ENCODE results near the gene TPCN1.

TPCN1 gene

GRCh38 chr12:113287146-113287898, 66.1 kb downstream of the TPCN1 start:
- Histone ChIP-seq H3K9me3 (ENCODE audit: control insufficient read depth, low read depth, low read length) (no peaks in the 10 kb centered on the region), H3K27me3 (ENCODE audit: control insufficient read depth, insufficient read depth, low read length) (no peaks in the 10 kb centered on the region), H3K36me3 (ENCODE audit: control insufficient read depth, low read depth, low read length) (no peaks in the 10 kb centered on the region)

DNA sequence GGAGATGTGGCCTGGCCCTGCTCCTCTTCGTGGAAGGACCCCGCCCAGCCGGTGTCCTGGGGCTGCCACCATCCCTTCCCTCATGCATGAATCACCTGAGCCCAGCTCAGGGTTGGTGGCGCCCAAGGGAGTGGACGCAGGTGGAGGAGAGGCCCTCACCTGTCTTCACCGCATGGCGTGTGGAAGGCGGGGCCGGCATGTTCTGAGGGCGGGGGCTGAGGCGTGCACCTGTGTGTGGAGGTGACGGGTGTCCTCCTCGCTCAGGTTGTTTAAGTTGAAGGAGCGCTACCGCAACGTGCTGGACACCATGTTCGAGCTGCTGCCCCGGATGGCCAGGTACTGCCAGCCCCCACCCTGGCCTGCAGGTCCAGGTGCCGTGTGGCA, 66.6 kb downstream of the TPCN1 start:
- Histone ChIP-seq H3K4me1 (ENCODE audit: control insufficient read depth, low read depth, low read length) (no peaks in the 10 kb centered on the region), H3K27ac (ENCODE audit: low read length) (no peak overlapping the region), H3K36me3 (ENCODE audit: control insufficient read depth, low read depth, low read length) (peaks cover 3% of the 10 kb centered on the region), H3K27me3 (ENCODE audit: control insufficient read depth, insufficient read depth, low read length) (no peaks in the 10 kb centered on the region), H3K4me3 (ENCODE audit: low read length) (no peak overlapping the region), H3K9me3 (ENCODE audit: control insufficient read depth, low read depth, low read length) (no peaks in the 10 kb centered on the region), H3K9ac (ENCODE audit: low read length) (no peak overlapping the region)

More at GRCh38 chr12:113287146-113287898, 66.1 kb downstream of the TPCN1 start:
- Histone ChIP-seq H3K9ac (ENCODE audit: low read length) (no peak overlapping the region), H3K4me1 (ENCODE audit: control insufficient read depth, low read depth, low read length) (no peaks in the 10 kb centered on the region), H3K4me3 (ENCODE audit: low read length) (no peak overlapping the region), H3K27ac (ENCODE audit: low read length) (no peak overlapping the region)

DNA sequence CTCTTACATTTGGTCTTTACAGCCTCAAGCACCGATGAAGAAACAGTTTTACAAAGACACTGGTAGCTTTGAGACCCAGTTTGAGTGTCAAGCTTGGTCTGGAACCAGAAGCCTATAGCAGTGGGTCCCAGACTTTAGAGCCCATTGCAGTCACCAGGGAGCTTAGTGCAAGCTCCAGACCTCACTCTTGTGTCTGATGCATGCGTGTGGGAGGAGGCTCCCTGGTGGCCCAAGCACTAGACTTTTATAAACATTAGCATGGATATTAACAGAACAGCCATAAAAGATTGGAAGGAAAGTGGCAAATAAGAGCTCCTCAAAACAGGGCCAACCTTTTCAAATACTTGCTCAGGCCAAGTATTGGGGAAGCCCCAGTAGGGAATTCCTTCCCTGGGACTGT, 68.1 kb downstream of the TPCN1 start:
- Histone ChIP-seq H3K4me3 (ENCODE audit: low read length) (no peak overlapping the region), H3K27ac (ENCODE audit: low read length) (no peak overlapping the region), H3K9ac (ENCODE audit: low read length) (no peak overlapping the region), H3K27me3 (ENCODE audit: control insufficient read depth, insufficient read depth, low read length) (no peaks in the 10 kb centered on the region), H3K9me3 (ENCODE audit: control insufficient read depth, low read depth, low read length) (no peaks in the 10 kb centered on the region), H3K4me1 (ENCODE audit: control insufficient read depth, low read depth, low read length) (no peaks in the 10 kb centered on the region), H3K36me3 (ENCODE audit: control insufficient read depth, low read depth, low read length) (peaks cover 7% of the 10 kb centered on the region)

DNA sequence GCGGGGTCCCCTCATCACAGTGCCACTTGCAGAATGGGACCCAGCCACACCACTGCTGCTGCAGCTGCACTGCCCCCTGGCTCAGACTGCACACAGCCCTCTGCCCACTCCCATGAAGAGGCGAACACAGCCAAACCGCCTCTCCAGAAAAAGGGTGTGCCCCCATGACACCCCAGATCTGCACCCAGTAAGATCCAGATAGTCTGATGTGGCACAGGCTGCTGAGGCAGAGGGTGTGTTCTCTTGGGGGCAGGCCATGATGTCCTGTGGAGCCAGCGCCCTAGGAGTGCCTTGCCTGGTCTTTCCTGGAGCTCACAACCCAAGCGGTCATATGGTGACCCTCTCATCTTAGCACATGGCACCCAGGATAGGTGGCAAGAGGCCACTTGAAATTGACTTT, 69.2 kb downstream of the TPCN1 start:
- H3K9ac ChIP-seq (ENCODE audit: low read length), result no peak overlapping the region
- no peak overlapping the region for H3K27ac ChIP-seq (ENCODE audit: low read length)
- H3K36me3 ChIP-seq (ENCODE audit: control insufficient read depth, low read depth, low read length), result peaks cover 7% of the 10 kb centered on the region
- no peaks in the 10 kb centered on the region for H3K4me1 ChIP-seq (ENCODE audit: control insufficient read depth, low read depth, low read length)
- H3K9me3 ChIP-seq (ENCODE audit: control insufficient read depth, low read depth, low read length), result no peaks in the 10 kb centered on the region
- H3K4me3 ChIP-seq (ENCODE audit: low read length), result no peak overlapping the region
- no peaks in the 10 kb centered on the region for H3K27me3 ChIP-seq (ENCODE audit: control insufficient read depth, insufficient read depth, low read length)

GRCh38 chr12:113291586-113291985, 70.3 kb downstream of the TPCN1 start:
- Histone ChIP-seq H3K27me3 (ENCODE audit: control insufficient read depth, insufficient read depth, low read length) (no peaks in the 10 kb centered on the region), H3K4me3 (ENCODE audit: low read length) (no peak overlapping the region), H3K9ac (ENCODE audit: low read length) (no peak overlapping the region), H3K27ac (ENCODE audit: low read length) (no peak overlapping the region), H3K36me3 (ENCODE audit: control insufficient read depth, low read depth, low read length) (peaks cover 7% of the 10 kb centered on the region), H3K4me1 (ENCODE audit: control insufficient read depth, low read depth, low read length) (no peaks in the 10 kb centered on the region), H3K9me3 (ENCODE audit: control insufficient read depth, low read depth, low read length) (no peaks in the 10 kb centered on the region)

GRCh38 chr12:113292091-113292490, 70.8 kb downstream of the TPCN1 start:
- Histone ChIP-seq H3K9me3 (ENCODE audit: control insufficient read depth, low read depth, low read length) (no peaks in the 10 kb centered on the region), H3K9ac (ENCODE audit: low read length) (no peak overlapping the region)

DNA sequence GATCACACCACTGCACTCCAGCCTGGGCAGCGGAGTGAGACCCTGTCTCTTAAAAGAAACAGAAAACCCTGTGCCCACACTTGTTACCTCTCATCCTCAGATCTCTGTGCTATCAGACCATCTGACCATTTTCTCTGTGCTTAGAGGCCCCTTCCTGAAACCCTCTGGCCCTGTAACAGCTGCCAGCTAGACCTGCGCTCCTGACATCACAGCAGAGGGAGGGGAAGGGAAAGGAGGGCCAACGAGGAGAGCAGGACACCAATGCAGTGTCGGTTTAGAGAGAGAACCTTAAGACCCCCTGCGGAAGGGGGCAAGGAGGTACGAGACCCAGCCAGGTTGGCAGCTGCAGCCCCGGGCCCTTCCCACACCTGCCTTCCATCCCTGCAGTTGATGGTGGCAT, 71.3 kb downstream of the TPCN1 start:
- peaks cover 7% of the 10 kb centered on the region for H3K36me3 ChIP-seq (ENCODE audit: control insufficient read depth, low read depth, low read length)
- no peaks in the 10 kb centered on the region for H3K4me1 ChIP-seq (ENCODE audit: control insufficient read depth, low read depth, low read length)
- H3K27ac ChIP-seq (ENCODE audit: low read length), result no peak overlapping the region
- H3K9ac ChIP-seq (ENCODE audit: low read length), result no peak overlapping the region
- no peaks in the 10 kb centered on the region for H3K27me3 ChIP-seq (ENCODE audit: control insufficient read depth, insufficient read depth, low read length)
- no peaks in the 10 kb centered on the region for H3K9me3 ChIP-seq (ENCODE audit: control insufficient read depth, low read depth, low read length)
- H3K4me3 ChIP-seq (ENCODE audit: low read length), result no peak overlapping the region

More at GRCh38 chr12:113292091-113292490, 70.8 kb downstream of the TPCN1 start:
- H3K4me1 ChIP-seq (ENCODE audit: control insufficient read depth, low read depth, low read length), result no peaks in the 10 kb centered on the region
- peaks cover 7% of the 10 kb centered on the region for H3K36me3 ChIP-seq (ENCODE audit: control insufficient read depth, low read depth, low read length)
- no peak overlapping the region for H3K27ac ChIP-seq (ENCODE audit: low read length)
- H3K27me3 ChIP-seq (ENCODE audit: control insufficient read depth, insufficient read depth, low read length), result no peaks in the 10 kb centered on the region
- H3K4me3 ChIP-seq (ENCODE audit: low read length), result no peak overlapping the region

GRCh38 chr12:113293100-113293499, 71.8 kb downstream of the TPCN1 start:
- H3K27ac ChIP-seq (ENCODE audit: low read length), result no peak overlapping the region
- no peaks in the 10 kb centered on the region for H3K9me3 ChIP-seq (ENCODE audit: control insufficient read depth, low read depth, low read length)
- no peaks in the 10 kb centered on the region for H3K27me3 ChIP-seq (ENCODE audit: control insufficient read depth, insufficient read depth, low read length)
- no peak overlapping the region for H3K9ac ChIP-seq (ENCODE audit: low read length)
- no peaks in the 10 kb centered on the region for H3K4me1 ChIP-seq (ENCODE audit: control insufficient read depth, low read depth, low read length)
- H3K36me3 ChIP-seq (ENCODE audit: control insufficient read depth, low read depth, low read length), result peaks cover 7% of the 10 kb centered on the region
- H3K4me3 ChIP-seq (ENCODE audit: low read length), result no peak overlapping the region

- Histone ChIP-seq H3K9ac (ENCODE audit: low read length) (no peak overlapping the region), H3K27ac (ENCODE audit: low read length) (no peak overlapping the region), H3K27me3 (ENCODE audit: control insufficient read depth, insufficient read depth, low read length) (no peaks in the 10 kb centered on the region), H3K36me3 (ENCODE audit: control insufficient read depth, low read depth, low read length) (peaks cover 7% of the 10 kb centered on the region), H3K4me3 (ENCODE audit: low read length) (no peak overlapping the region), H3K4me1 (ENCODE audit: control insufficient read depth, low read depth, low read length) (peaks cover 10% of the 10 kb centered on the region), H3K9me3 (ENCODE audit: control insufficient read depth, low read depth, low read length) (no peaks in the 10 kb centered on the region)
Observed at GRCh38 chr12:113295886-113296556, 74.8 kb downstream of the TPCN1 start.

- Histone ChIP-seq H3K36me3 (ENCODE audit: control insufficient read depth, low read depth, low read length) (peaks cover 7% of the 10 kb centered on the region), H3K4me3 (ENCODE audit: low read length) (no peak overlapping the region), H3K27ac (ENCODE audit: low read length) (no peak overlapping the region), H3K9ac (ENCODE audit: low read length) (no peak overlapping the region), H3K4me1 (ENCODE audit: control insufficient read depth, low read depth, low read length) (peaks cover 10% of the 10 kb centered on the region), H3K27me3 (ENCODE audit: control insufficient read depth, insufficient read depth, low read length) (no peaks in the 10 kb centered on the region), H3K9me3 (ENCODE audit: control insufficient read depth, low read depth, low read length) (no peaks in the 10 kb centered on the region)
Observed at GRCh38 chr12:113296557-113297213, 75.4 kb downstream of the TPCN1 start.

- Histone ChIP-seq H3K4me3 (ENCODE audit: low read length) (no peak overlapping the region), H3K27me3 (ENCODE audit: control insufficient read depth, insufficient read depth, low read length) (no peaks in the 10 kb centered on the region), H3K36me3 (ENCODE audit: control insufficient read depth, low read depth, low read length) (peaks cover 7% of the 10 kb centered on the region), H3K27ac (ENCODE audit: low read length) (no peak overlapping the region), H3K9me3 (ENCODE audit: control insufficient read depth, low read depth, low read length) (no peaks in the 10 kb centered on the region), H3K9ac (ENCODE audit: low read length) (no peak overlapping the region), H3K4me1 (ENCODE audit: control insufficient read depth, low read depth, low read length) (peaks cover 10% of the 10 kb centered on the region)
Observed at GRCh38 chr12:113297214-113297587, 75.9 kb downstream of the TPCN1 start.

Measured in iPS-18a (cell line).